K562 (cell line): ENCODE data around the gene PPP2R2D. TPM values are rescaled to one million over a fixed set of nuclear protein-coding genes. Genes with fewer than 3 reads are reported as not detected.

Experiments used
- ATF7 ChIP-seq: fragments of 450-650 bp; IDR thresholded peaks from 2 replicates; pipeline ENCODE4 v1.7.1; 2014; ENCODE audit warnings: mild to moderate bottlenecking, moderate library complexity
- BRCA1 ChIP-seq, 2 experiments: fragments of 450-650 bp in 1 of 2; sonication (generic) in 1 of 2; formaldehyde crosslinking in 1 of 2; IDR thresholded peaks; 2 replicates each; pipeline versions ENCODE4 v1.5.0 to v1.6.1; 2017 to 2020; ENCODE audit warnings: mild to moderate bottlenecking in 1 of 2, missing genetic modification reagents in 1 of 2
- C11orf30 ChIP-seq: fragments of 450-650 bp; IDR thresholded peaks from 2 replicates; pipeline ENCODE4 v1.6.1; 2016; ENCODE audit warnings: low read depth, mild to moderate bottlenecking
- FOXJ2 ChIP-seq: fragments of 200-800 bp; sonication (Bioruptor generic); IDR thresholded peaks from 2 replicates; pipeline ENCODE4 v1.6.1; 2016; ENCODE audit warnings: missing genetic modification characterization, missing compliant biosample characterization
- HDAC1 ChIP-seq, 2 experiments: fragments of 450-650 bp; IDR thresholded peaks; 2 replicates each; pipeline ENCODE4 v1.6.1; 2016 to 2017; ENCODE audit warnings: inconsistent platforms in 1 of 2, mild to moderate bottlenecking in 1 of 2, moderate library complexity in 1 of 2
- LARP7 ChIP-seq: fragments of 450-650 bp; IDR thresholded peaks from 2 replicates; pipeline ENCODE4 v1.6.1; 2016
- MAFG ChIP-seq: fragments of 450-650 bp; conservative IDR thresholded peaks from 2 replicates; pipeline ENCODE4 v1.6.1; 2016; ENCODE audit warnings: missing genetic modification characterization, missing compliant biosample characterization
- MAFK ChIP-seq: IDR thresholded peaks from 2 replicates; pipeline ENCODE4 v1.6.1; 2011; ENCODE audit warnings: low read length, improper control_type of control experiment
- NCOA4 ChIP-seq: fragments of 450-650 bp; IDR thresholded peaks from 2 replicates; pipeline ENCODE4 v1.6.1; 2018; ENCODE audit warnings: mild to moderate bottlenecking; ENCODE audit not compliant: partially characterized antibody
- NFIX ChIP-seq: fragments of 250-450 bp; sonication (Bioruptor Pico); IDR thresholded peaks from 2 replicates; pipeline ENCODE4 v1.4.0; 2020; ENCODE audit warnings: low read depth, mild to moderate bottlenecking, moderate library complexity
- POU5F1 ChIP-seq: fragments of 150-350 bp; IDR thresholded peaks from 2 replicates; pipeline ENCODE4 v1.6.1; 2014; ENCODE audit warnings: borderline replicate concordance, low read length, low read depth, mild to moderate bottlenecking; ENCODE audit not compliant: partially characterized antibody
- PYGO2 ChIP-seq: fragments of 450-650 bp; IDR thresholded peaks from 2 replicates; pipeline ENCODE4 v1.6.1; 2016; ENCODE audit warnings: mild to moderate bottlenecking, missing genetic modification characterization, moderate library complexity, missing compliant biosample characterization
- RBM34 ChIP-seq: fragments of 200-400 bp; formaldehyde crosslinking; IDR thresholded peaks from 2 replicates; pipeline ENCODE4 v1.6.1; 2018; ENCODE audit warnings: low read length, borderline replicate concordance; ENCODE audit not compliant: insufficient read depth
- RFX5 ChIP-seq: IDR thresholded peaks from 2 replicates; pipeline ENCODE4 v1.6.1; 2011; ENCODE audit warnings: low read depth, mild to moderate bottlenecking, improper control_type of control experiment, low read length
- TAF9B ChIP-seq: fragments of 450-650 bp; IDR thresholded peaks from 2 replicates; pipeline ENCODE4 v1.6.1; 2018; ENCODE audit warnings: mild to moderate bottlenecking; ENCODE audit not compliant: partially characterized antibody
- ZNF175 ChIP-seq: fragments of 200-800 bp; sonication (Bioruptor generic); IDR thresholded peaks from 2 replicates; pipeline ENCODE4 v1.6.1; 2016; ENCODE audit warnings: low read depth, mild to moderate bottlenecking, missing genetic modification characterization, missing compliant biosample characterization
- ZNF707 ChIP-seq: fragments of 250-450 bp; sonication (Bioruptor Pico); conservative IDR thresholded peaks from 2 replicates; pipeline ENCODE4 v1.8.0; 2022; ENCODE audit warnings: inconsistent platforms, mild to moderate bottlenecking, moderate library complexity
- polyA plus RNA-seq, 8 experiments: library from polyadenylated mRNA; depleted of rRNA in 4 of 8; stranded (reverse) in 5 of 8; unstranded in 3 of 8; fragments of >200 nt; fragmentation: Nextera tagmentation in 2 of 8; fragmentation: Illumina TruSeq in 1 of 8; extraction: Ambion mirVana in 2 of 8; extraction: Trizol in 1 of 8; gene quantifications; 2 replicates each; pipeline versions ENCODE4 v1.2.1 to v1.2.3, GENCODE V29; 2011 to 2014; ENCODE audit warnings: inconsistent platforms in 1 of 8, missing spikeins in 1 of 8
- total RNA-seq, 7 experiments: library from RNA; depleted of rRNA in 6 of 7; stranded (reverse); fragments of >200 nt in 6 of 7; fragmentation: Illumina TruSeq in 2 of 7; extraction: Trizol in 2 of 7; gene quantifications; 2 replicates each; pipeline versions ENCODE4 v1.2.1 to v1.2.3, GENCODE V29; 2011 to 2021; ENCODE audit warnings: low replicate concordance in 1 of 7
- TF ChIP-seq, protein P1 (sequence below): fragments of 450-650 bp; IDR thresholded peaks from 2 replicates; pipeline ENCODE4 v1.6.1; 2014; ENCODE audit warnings: low read depth, mild to moderate bottlenecking, moderate library complexity, borderline replicate concordance
- TF ChIP-seq, protein P2 (sequence below): fragments of 450-650 bp; IDR thresholded peaks from 2 replicates; pipeline ENCODE4 v1.6.1; 2018; ENCODE audit not compliant: partially characterized antibody
- TF ChIP-seq, protein P3 (sequence below): fragments of 450-650 bp; IDR thresholded peaks from 2 replicates; pipeline ENCODE4 v1.6.1; 2016
- TF ChIP-seq, protein P4 (sequence below): sonication (generic); formaldehyde crosslinking; IDR thresholded peaks from 2 replicates; pipeline ENCODE4 v1.8.0; 2022; ENCODE audit warnings: mild to moderate bottlenecking, low read depth, missing genetic modification reagents

Gene PPP2R2D
- total and polyA plus RNA-seq, 9 of the 15 experiments (the other 6 are each of a cell fraction or from before 2014, with no cell fraction given), result 1.9 to 37.0 (median 26.8) TPM

DNA sequence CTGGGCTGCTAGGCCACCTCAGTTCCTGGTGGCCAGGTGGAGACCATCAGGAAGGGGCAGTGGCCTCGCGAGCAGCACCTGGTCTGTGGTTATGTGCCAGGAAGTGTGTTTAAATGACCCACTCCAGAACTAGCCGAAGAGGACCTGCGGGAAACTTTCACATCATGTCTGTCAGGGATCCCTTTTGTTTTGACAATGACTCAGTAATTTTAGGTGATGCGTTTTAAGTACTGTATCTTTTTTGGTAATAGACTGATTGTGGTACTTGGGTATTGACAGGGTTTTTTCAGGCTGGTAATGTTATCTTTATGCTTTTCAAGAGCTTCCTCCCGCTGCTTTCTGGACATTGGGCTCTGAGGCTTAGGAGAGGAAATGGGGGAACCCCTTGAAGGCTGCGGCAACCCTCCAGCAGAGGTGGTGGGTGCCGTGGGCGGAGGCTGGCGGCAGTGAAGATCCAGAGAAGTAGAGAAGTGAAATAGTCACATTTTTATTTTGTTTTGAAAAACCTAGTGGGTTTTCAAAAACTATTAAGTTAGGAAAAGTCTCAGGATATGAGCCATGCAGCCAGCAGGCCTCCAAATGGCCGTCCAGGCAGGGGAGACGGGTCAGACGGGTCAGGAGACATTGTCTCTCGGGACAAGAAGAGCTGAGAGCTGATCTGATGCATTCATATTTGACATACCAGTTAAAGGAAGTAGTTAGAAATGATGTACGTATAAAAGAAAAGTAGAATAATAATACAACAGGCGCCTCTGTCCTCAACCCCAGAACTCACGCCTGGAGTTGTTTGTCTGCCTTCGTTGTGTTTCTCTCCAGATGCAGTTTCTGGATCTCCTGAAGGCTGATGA, 27.7 kb downstream of the PPP2R2D start (continued):
- TF ChIP-seq RBM34, result no peak
- no peak for TF ChIP-seq LARP7
- peak; percentile 85 for TF ChIP-seq C11orf30
- no peak for TF ChIP-seq FOXJ2 (tag)
- no peak for TF ChIP-seq POU5F1
- TF ChIP-seq, protein P1, sequence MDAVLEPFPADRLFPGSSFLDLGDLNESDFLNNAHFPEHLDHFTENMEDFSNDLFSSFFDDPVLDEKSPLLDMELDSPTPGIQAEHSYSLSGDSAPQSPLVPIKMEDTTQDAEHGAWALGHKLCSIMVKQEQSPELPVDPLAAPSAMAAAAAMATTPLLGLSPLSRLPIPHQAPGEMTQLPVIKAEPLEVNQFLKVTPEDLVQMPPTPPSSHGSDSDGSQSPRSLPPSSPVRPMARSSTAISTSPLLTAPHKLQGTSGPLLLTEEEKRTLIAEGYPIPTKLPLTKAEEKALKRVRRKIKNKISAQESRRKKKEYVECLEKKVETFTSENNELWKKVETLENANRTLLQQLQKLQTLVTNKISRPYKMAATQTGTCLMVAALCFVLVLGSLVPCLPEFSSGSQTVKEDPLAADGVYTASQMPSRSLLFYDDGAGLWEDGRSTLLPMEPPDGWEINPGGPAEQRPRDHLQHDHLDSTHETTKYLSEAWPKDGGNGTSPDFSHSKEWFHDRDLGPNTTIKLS, result no peak
- no peak for TF ChIP-seq TAF9B
- no peak for TF ChIP-seq RFX5
- no peak for TF ChIP-seq ZNF707
- TF ChIP-seq BRCA1 (IDR thresholded peaks at IDR 0.05), result no peak
- no peak for TF ChIP-seq BRCA1 (CRISPR knock-in tag; IDR thresholded peaks at IDR 0.05)
- TF ChIP-seq PYGO2 (tag), result no peak
- TF ChIP-seq NCOA4, result no peak
- TF ChIP-seq MAFK, result peak; percentile 55; the same call in 1 of the 2 replicates
- TF ChIP-seq HDAC1 (IDR thresholded peaks at IDR 0.05), result no peak
- no peak for TF ChIP-seq NFIX (CRISPR knock-in tag)
- TF ChIP-seq ZNF175 (CRISPR knock-in tag), result no peak
- TF ChIP-seq, protein P2, sequence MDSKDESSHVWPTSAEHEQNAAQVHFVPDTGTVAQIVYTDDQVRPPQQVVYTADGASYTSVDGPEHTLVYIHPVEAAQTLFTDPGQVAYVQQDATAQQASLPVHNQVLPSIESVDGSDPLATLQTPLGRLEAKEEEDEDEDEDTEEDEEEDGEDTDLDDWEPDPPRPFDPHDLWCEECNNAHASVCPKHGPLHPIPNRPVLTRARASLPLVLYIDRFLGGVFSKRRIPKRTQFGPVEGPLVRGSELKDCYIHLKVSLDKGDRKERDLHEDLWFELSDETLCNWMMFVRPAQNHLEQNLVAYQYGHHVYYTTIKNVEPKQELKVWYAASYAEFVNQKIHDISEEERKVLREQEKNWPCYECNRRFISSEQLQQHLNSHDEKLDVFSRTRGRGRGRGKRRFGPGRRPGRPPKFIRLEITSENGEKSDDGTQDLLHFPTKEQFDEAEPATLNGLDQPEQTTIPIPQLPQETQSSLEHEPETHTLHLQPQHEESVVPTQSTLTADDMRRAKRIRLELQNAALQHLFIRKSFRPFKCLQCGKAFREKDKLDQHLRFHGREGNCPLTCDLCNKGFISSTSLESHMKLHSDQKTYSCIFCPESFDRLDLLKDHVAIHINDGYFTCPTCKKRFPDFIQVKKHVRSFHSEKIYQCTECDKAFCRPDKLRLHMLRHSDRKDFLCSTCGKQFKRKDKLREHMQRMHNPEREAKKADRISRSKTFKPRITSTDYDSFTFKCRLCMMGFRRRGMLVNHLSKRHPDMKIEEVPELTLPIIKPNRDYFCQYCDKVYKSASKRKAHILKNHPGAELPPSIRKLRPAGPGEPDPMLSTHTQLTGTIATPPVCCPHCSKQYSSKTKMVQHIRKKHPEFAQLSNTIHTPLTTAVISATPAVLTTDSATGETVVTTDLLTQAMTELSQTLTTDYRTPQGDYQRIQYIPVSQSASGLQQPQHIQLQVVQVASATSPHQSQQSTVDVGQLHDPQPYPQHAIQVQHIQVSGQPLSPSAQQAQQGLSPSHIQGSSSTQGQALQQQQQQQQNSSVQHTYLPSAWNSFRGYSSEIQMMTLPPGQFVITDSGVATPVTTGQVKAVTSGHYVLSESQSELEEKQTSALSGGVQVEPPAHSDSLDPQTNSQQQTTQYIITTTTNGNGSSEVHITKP, result peak; percentile 16
- TF ChIP-seq, protein P3, sequence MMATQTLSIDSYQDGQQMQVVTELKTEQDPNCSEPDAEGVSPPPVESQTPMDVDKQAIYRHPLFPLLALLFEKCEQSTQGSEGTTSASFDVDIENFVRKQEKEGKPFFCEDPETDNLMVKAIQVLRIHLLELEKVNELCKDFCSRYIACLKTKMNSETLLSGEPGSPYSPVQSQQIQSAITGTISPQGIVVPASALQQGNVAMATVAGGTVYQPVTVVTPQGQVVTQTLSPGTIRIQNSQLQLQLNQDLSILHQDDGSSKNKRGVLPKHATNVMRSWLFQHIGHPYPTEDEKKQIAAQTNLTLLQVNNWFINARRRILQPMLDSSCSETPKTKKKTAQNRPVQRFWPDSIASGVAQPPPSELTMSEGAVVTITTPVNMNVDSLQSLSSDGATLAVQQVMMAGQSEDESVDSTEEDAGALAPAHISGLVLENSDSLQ, result peak; percentile 26; the same call in 1 of the 2 replicates
- peak; percentile 87 for TF ChIP-seq MAFG (tag)
- TF ChIP-seq, protein P4, sequence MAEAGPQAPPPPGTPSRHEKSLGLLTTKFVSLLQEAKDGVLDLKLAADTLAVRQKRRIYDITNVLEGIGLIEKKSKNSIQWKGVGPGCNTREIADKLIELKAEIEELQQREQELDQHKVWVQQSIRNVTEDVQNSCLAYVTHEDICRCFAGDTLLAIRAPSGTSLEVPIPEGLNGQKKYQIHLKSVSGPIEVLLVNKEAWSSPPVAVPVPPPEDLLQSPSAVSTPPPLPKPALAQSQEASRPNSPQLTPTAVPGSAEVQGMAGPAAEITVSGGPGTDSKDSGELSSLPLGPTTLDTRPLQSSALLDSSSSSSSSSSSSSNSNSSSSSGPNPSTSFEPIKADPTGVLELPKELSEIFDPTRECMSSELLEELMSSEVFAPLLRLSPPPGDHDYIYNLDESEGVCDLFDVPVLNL (CRISPR knock-in tag), result no peak
- no peak for TF ChIP-seq ATF7
